ENCODE measurements around the gene BOK. TPM values are rescaled to one million over a fixed set of nuclear protein-coding genes. Genes with fewer than 3 reads are reported as not detected.

Gene BOK
- total and polyA plus RNA-seq, 2 of the 4 experiments (the other 2 are of a cell fraction), result 13.3 to 34.4 TPM

DNA sequence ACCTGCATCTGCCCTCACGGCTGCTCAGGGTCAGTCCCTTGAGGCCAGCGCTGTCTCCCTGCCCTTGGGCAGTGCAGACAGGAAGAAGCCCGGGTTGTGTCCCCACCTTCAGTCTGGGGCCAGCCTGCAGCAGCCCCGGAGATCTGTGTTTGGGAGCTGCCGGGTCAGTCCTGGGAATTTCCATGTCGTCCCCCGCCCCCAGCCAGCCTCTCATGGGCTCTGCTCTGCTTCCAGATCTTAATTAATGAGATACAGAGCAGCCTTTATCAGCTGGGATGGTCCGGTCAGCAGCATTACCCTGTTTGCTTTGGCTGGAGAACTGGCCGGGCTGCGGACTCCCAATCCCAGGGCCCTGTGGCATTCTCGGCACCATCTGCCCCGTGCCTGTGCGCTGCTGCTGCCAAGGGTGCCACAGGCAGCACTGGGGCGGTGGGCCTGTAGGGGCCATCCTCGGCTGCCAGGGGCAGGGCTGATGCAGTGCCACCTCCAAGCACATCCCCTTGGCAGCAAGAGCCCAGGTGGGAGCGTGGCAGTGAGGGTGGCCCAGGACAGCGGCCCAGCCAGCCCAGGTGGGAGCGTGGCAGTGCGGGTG, 2.4 kb downstream of the BOK start:
- H3K23ac ChIP-seq (ENCODE audit: low read depth, low read length), result peak overlapping the region; percentile 75; the same call in 1 of the 2 replicates
- POLR2A ChIA-PET (ENCODE audit: unreplicated experiment), result no interaction called here
- H2AK9ac ChIP-seq (replicated peaks; ENCODE audit: low read depth, low read length, poor library complexity), result peak overlapping the region; percentile 99
- no peak overlapping the region; the same call in 1 of the 2 replicates for H2BK20ac ChIP-seq (ENCODE audit: low read depth, low read length)
- no peak overlapping the region for H3K18ac ChIP-seq (ENCODE audit: low read depth, low read length)
- no peak overlapping the region for H3K27ac ChIP-seq (ENCODE audit: insufficient read depth, low read length)
- WGBS, 2 experiments (ENCODE audit: extremely low coverage in 2 of 2, insufficient read length in 1 of 2), result 51% methylated on average over 5 of the region's 19 CpGs; no CpG with 5 or more reads in 1 of the 2 experiments
- H4K20me1 ChIP-seq (ENCODE audit: insufficient read depth, low read length), result peaks cover 55% of the 10 kb centered on the region
- no peak for TF ChIP-seq MAFK (IDR thresholded peaks at IDR 0.05; ENCODE audit: low read depth, low read length)
- no peak for TF ChIP-seq SMC3 (IDR thresholded peaks at IDR 0.05; ENCODE audit: low read depth, low read length)
- no peak for TF ChIP-seq CHD1 (IDR thresholded peaks at IDR 0.05; ENCODE audit: low read depth, low read length)
- TF ChIP-seq NFE2L2 (IDR thresholded peaks at IDR 0.05; ENCODE audit: low read depth, low read length), result no peak
- TF ChIP-seq RAD21 (IDR thresholded peaks at IDR 0.05; ENCODE audit: low read length), result no peak
- TF ChIP-seq, protein P1, sequence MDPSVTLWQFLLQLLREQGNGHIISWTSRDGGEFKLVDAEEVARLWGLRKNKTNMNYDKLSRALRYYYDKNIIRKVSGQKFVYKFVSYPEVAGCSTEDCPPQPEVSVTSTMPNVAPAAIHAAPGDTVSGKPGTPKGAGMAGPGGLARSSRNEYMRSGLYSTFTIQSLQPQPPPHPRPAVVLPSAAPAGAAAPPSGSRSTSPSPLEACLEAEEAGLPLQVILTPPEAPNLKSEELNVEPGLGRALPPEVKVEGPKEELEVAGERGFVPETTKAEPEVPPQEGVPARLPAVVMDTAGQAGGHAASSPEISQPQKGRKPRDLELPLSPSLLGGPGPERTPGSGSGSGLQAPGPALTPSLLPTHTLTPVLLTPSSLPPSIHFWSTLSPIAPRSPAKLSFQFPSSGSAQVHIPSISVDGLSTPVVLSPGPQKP (IDR thresholded peaks at IDR 0.05; ENCODE audit: borderline replicate concordance, low read depth, low read length), result no peak
- TF ChIP-seq POLR2A (IDR thresholded peaks at IDR 0.05; ENCODE audit: low read depth, low read length), result no peak
- TF ChIP-seq CEBPB (IDR thresholded peaks at IDR 0.05; ENCODE audit: low read depth, low read length), result no peak
- H4K91ac ChIP-seq (ENCODE audit: insufficient read depth, low read depth, low read length), result 0 out of 2 replicates have a peak overlapping the region, but pooled peaks have one; percentile 13
- peak overlapping the region; percentile 71; the same call in 1 of the 2 replicates for H3K4me2 ChIP-seq (ENCODE audit: low read depth, low read length)
- no peaks in the 10 kb centered on the region for H3K27me3 ChIP-seq (ENCODE audit: control insufficient read depth, insufficient read depth, low read length)
- no peak overlapping the region for H4K8ac ChIP-seq (ENCODE audit: low read depth in 2 of 2, low read length in 2 of 2)
- dilution Hi-C loops (cut with HindIII; ENCODE audit: low sequenced_read_pairs, unreplicated experiment), result no loop called here
- no peak overlapping the region; the same call in 1 of the 2 replicates for H3K4ac ChIP-seq (ENCODE audit: low read depth, low read length)
- H4K5ac ChIP-seq (ENCODE audit: low read depth, low read length), result no peak overlapping the region
- no peak overlapping the region for H2BK120ac ChIP-seq (ENCODE audit: low read depth, low read length)
- H3K9me1 ChIP-seq (ENCODE audit: insufficient read depth, low read length), result peaks cover 15% of the 10 kb centered on the region
- H3K36me3 ChIP-seq (ENCODE audit: control insufficient read depth, insufficient read depth, low read length), result peaks cover 19% of the 10 kb centered on the region
- intact Hi-C loops (cut with micrococcal nuclease), result no loop called here
- no TSS peak for BruUV-seq (replicated peaks)
- H2BK15ac ChIP-seq (ENCODE audit: low read depth, low read length), result no peak overlapping the region
- peaks cover 16% of the 10 kb centered on the region for H3K4me1 ChIP-seq (ENCODE audit: control insufficient read depth, insufficient read depth, low read length)
- peak; percentile 49 for DNase-seq
- H3K14ac ChIP-seq (replicated peaks; ENCODE audit: low read depth, low read length), result no peak overlapping the region
- peaks cover 12 to 47% of the 10 kb centered on the region in 2 experiments for H3K79me1 ChIP-seq (ENCODE audit: low read depth in 1 of 2, low read length in 2 of 2)
- no peak overlapping the region for H3K56ac ChIP-seq (ENCODE audit: extremely low read depth, insufficient read depth, low read length)
- no peak overlapping the region for H2AFZ ChIP-seq (replicated peaks; ENCODE audit: low read length, poor library complexity)
- in situ Hi-C loops (cut with MboI; ENCODE audit: low sequenced_read_pairs), result no loop called here
- no peaks in the 10 kb centered on the region for H3K9me3 ChIP-seq (ENCODE audit: control insufficient read depth, insufficient read depth, low read length)
- no peak overlapping the region for H3K4me3 ChIP-seq (ENCODE audit: insufficient read depth, low read depth, low read length)
- CTCF ChIA-PET, result interaction anchor here (1.1 kb wide), 1 partner anchor 11 kb away, joined by 3 read pairs; no protein-coding TSS in a partner anchor
- ATAC-seq (ENCODE audit: low read depth), result no peak
- H2AK5ac ChIP-seq (ENCODE audit: low read depth, low read length), result peak overlapping the region; percentile 85; the same call in 1 of the 2 replicates
- H2BK5ac ChIP-seq (ENCODE audit: low read depth, low read length, poor library complexity, severe bottlenecking), result peak overlapping the region; percentile 65
- H3K9ac ChIP-seq (ENCODE audit: low read depth, low read length), result no peak overlapping the region
